ENCODE data around the gene DSTN.

DNA sequence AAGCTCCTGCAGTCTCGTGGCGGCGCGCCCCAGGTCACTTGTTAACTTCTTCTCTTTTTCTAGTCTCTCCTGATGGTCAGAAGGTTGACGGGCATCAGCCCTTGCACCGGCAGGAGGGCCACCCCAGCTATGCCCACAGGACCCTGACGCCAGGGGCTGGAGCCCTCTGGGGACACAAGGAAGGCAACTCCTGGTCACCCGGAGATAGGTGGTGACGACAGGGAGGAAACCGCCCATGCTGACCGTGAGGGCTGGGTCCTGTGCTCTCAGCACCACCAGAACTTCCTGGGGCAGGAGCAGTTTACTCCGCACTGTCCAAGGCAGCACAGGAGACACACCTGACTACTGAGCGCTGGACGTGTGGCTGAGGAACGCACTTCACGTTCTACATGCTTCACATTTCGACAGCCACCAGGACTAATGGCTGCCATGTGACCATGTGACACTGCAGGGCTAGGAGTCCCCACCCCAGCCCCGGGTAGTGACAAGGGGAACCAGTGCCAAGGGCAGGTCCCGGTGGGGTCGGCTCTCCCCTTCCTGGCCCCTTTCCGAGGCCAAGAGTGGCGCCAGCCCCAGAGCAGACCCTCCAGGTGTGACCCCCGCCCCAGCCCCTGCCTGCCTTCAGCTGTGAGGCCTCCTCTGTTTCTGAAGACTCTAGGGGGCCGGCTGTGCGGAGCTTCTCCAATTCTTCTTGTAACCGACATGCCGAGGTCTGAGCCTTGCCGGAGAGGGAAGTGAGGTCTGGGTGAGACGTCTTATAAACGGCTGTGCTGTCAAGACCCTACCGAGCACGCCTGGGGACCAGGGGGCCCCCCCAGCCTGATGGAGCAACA, 45.2 kb downstream of the DSTN start:
- TF ChIP-seq, protein P1, sequence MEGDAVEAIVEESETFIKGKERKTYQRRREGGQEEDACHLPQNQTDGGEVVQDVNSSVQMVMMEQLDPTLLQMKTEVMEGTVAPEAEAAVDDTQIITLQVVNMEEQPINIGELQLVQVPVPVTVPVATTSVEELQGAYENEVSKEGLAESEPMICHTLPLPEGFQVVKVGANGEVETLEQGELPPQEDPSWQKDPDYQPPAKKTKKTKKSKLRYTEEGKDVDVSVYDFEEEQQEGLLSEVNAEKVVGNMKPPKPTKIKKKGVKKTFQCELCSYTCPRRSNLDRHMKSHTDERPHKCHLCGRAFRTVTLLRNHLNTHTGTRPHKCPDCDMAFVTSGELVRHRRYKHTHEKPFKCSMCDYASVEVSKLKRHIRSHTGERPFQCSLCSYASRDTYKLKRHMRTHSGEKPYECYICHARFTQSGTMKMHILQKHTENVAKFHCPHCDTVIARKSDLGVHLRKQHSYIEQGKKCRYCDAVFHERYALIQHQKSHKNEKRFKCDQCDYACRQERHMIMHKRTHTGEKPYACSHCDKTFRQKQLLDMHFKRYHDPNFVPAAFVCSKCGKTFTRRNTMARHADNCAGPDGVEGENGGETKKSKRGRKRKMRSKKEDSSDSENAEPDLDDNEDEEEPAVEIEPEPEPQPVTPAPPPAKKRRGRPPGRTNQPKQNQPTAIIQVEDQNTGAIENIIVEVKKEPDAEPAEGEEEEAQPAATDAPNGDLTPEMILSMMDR (conservative IDR thresholded peaks at IDR 0.05; ENCODE audit: low read length), result no peak
- TF ChIP-seq EZH2phosphoT487 (IDR thresholded peaks at IDR 0.05; ENCODE audit: borderline replicate concordance), result no peak

Data from Loucy (cell line).